Liver (tissue), 9 donors: Measurements from ENCODE around the gene CCDC152. TPM values are rescaled to one million over a fixed set of nuclear protein-coding genes. Genes with fewer than 3 reads are reported as not detected.

Experiments
- DNase-seq: peaks from one replicate; pipeline ENCODE4 v3.0.0-alpha.2; 2017; ENCODE audit warnings: low spot score
- H3K27ac ChIP-seq, 2 donors: one replicate each; pipeline ENCODE4 v1.7.0; 2013; ENCODE audit warnings: inconsistent platforms in 2 of 2, low read length in 2 of 2, control low read depth in 1 of 2, low read depth in 1 of 2, mild to moderate bottlenecking in 1 of 2
- H3K27me3 ChIP-seq, 4 donors: one replicate each; pipeline versions ENCODE4 v1.6.1 to v1.7.0; 2013; ENCODE audit warnings: low read length in 3 of 4, inconsistent platforms in 1 of 4, mild to moderate bottlenecking in 1 of 4, moderate library complexity in 1 of 4; ENCODE audit not compliant: control insufficient read depth in 4 of 4, insufficient read depth in 4 of 4
- H3K36me3 ChIP-seq, 4 donors: one replicate each; pipeline versions ENCODE4 v1.6.1 to v1.7.0; 2013; ENCODE audit warnings: low read length in 3 of 4, mild to moderate bottlenecking in 3 of 4, low read depth in 1 of 4, moderate library complexity in 1 of 4; ENCODE audit not compliant: control insufficient read depth in 4 of 4, insufficient read depth in 3 of 4
- H3K4me1 ChIP-seq, 4 donors: one replicate each; pipeline versions ENCODE4 v1.6.1 to v1.7.0; 2013; ENCODE audit warnings: low read length in 3 of 4, mild to moderate bottlenecking in 3 of 4, moderate library complexity in 1 of 4; ENCODE audit not compliant: control insufficient read depth in 4 of 4, insufficient read depth in 4 of 4
- H3K4me3 ChIP-seq, 3 donors: one replicate each; pipeline versions ENCODE4 v1.6.1 to v1.7.0; 2013; ENCODE audit warnings: low read length in 3 of 3, control low read depth in 1 of 3, low read depth in 1 of 3, mild to moderate bottlenecking in 1 of 3
- H3K9ac ChIP-seq, 2 donors: one replicate each; pipeline ENCODE4 v1.7.0; 2013; ENCODE audit warnings: low read length in 2 of 2, mild to moderate bottlenecking in 2 of 2, moderate library complexity in 2 of 2, control low read depth in 1 of 2, low read depth in 1 of 2
- H3K9me3 ChIP-seq, 4 donors: one replicate each; pipeline versions ENCODE4 v1.6.1 to v1.7.0; 2013; ENCODE audit warnings: low read length in 3 of 4; ENCODE audit not compliant: control insufficient read depth in 4 of 4
- EGR1 ChIP-seq, 2 donors: IDR thresholded peaks; 2 replicates each; pipeline ENCODE4 v1.6.1; 2016 to 2018; ENCODE audit warnings: antibody characterized with exemption in 2 of 2, low read depth in 2 of 2
- FOXA1 ChIP-seq: IDR thresholded peaks from 2 replicates; pipeline ENCODE4 v1.6.1; 2016; ENCODE audit warnings: antibody characterized with exemption
- FOXA2 ChIP-seq: IDR thresholded peaks from 2 replicates; pipeline ENCODE4 v1.6.1; 2016; ENCODE audit warnings: antibody characterized with exemption
- GABPA ChIP-seq, 2 donors: IDR thresholded peaks in 1 of 2; conservative IDR thresholded peaks in 1 of 2; 2 replicates each; pipeline ENCODE4 v1.6.1; 2016; ENCODE audit warnings: antibody characterized with exemption in 2 of 2, mild to moderate bottlenecking in 1 of 2, moderate library complexity in 1 of 2
- HNF4A ChIP-seq, 2 donors: conservative IDR thresholded peaks; 2 replicates each; pipeline ENCODE4 v1.6.1; 2016; ENCODE audit warnings: antibody characterized with exemption in 2 of 2, mild to moderate bottlenecking in 2 of 2
- HNF4G ChIP-seq: IDR thresholded peaks from 2 replicates; pipeline ENCODE4 v1.6.1; 2016; ENCODE audit warnings: antibody characterized with exemption
- JUND ChIP-seq, 2 donors: IDR thresholded peaks; 2 replicates each; pipeline ENCODE4 v1.6.1; 2016; ENCODE audit warnings: antibody characterized with exemption in 2 of 2
- NR2F2 ChIP-seq: IDR thresholded peaks from 2 replicates; pipeline ENCODE4 v1.6.1; 2016; ENCODE audit warnings: antibody characterized with exemption
- RAD21 ChIP-seq, 2 donors: IDR thresholded peaks; 2 replicates each; pipeline ENCODE4 v1.6.1; 2016; ENCODE audit warnings: antibody characterized with exemption in 2 of 2, mild to moderate bottlenecking in 2 of 2
- SP1 ChIP-seq: IDR thresholded peaks from 2 replicates; pipeline ENCODE4 v1.6.1; 2018; ENCODE audit warnings: antibody characterized with exemption, mild to moderate bottlenecking
- TAF1 ChIP-seq: conservative IDR thresholded peaks from 2 replicates; pipeline ENCODE4 v1.6.1; 2016; ENCODE audit warnings: antibody characterized with exemption, mild to moderate bottlenecking
- YY1 ChIP-seq: IDR thresholded peaks from 2 replicates; pipeline ENCODE4 v1.6.1; 2016; ENCODE audit warnings: antibody characterized with exemption, mild to moderate bottlenecking
- WGBS: extraction: QIAGEN DNeasy Blood & Tissue Kit; methylation state at CpG from one replicate; pipeline ENCODE4 v1.1.7; 2013; 5-methylcytosine and 5-hydroxymethylcytosine counted together
- polyA plus RNA-seq, 2 donors: library from polyadenylated mRNA; stranded (reverse) in 1 of 2; unstranded in 1 of 2; fragments of 200-250 nt in 1 of 2; fragments of >200 nt in 1 of 2; fragmentation: Nextera tagmentation in 1 of 2; extraction: Ambion mirVana in 1 of 2; gene quantifications; one replicate each; pipeline versions ENCODE4 v1.2.1 to v1.2.3, GENCODE V29; 2013 to 2015
- total RNA-seq, 2 donors: library from RNA; depleted of rRNA; stranded (reverse); fragments of >200 nt; gene quantifications; one replicate each; pipeline ENCODE4 v1.2.3, GENCODE V29; 2014
- TF ChIP-seq, protein P1 (sequence below): IDR thresholded peaks from 2 replicates; pipeline ENCODE4 v1.6.1; 2016; ENCODE audit warnings: antibody characterized with exemption, mild to moderate bottlenecking
- TF ChIP-seq, protein P2 (sequence below): IDR thresholded peaks from 2 replicates; pipeline ENCODE4 v1.6.1; 2016; ENCODE audit warnings: antibody characterized with exemption
- TF ChIP-seq, protein P3 (sequence below): IDR thresholded peaks from 2 replicates; pipeline ENCODE4 v1.6.1; 2016; ENCODE audit warnings: antibody characterized with exemption
- TF ChIP-seq, protein P4 (sequence below): IDR thresholded peaks from 2 replicates; pipeline ENCODE4 v1.6.1; 2016; ENCODE audit warnings: antibody characterized with exemption
- donor health status: healthy.
- donor health status: healthy.
- donor health status: healthy.
- donor health status: healthy.
- donor health status: healthy.

Gene CCDC152
- total and polyA plus RNA-seq, 4 donors: 0.08 to 81.4 (median 3.3) TPM

DNA sequence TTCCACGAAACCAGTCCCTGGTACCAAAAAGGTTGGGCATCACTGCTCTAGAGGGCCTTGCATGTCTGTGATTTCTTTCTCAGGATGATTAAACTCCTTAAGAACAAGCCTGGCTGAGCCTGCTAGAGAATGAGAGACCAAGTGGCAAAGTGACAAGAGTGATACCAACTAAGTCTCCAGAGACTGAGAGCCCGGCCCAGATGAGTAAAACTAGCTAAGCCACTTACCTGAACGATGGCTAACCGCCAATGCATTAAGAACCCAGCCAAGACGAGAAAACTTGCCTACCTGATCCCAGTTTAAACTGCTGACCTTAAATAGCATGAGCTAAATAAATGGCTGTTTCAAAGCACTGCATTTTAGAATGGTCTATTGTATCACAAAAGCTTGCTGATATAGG is 5.6 kb upstream of the CCDC152 start (continued):
- TF ChIP-seq, protein P1, sequence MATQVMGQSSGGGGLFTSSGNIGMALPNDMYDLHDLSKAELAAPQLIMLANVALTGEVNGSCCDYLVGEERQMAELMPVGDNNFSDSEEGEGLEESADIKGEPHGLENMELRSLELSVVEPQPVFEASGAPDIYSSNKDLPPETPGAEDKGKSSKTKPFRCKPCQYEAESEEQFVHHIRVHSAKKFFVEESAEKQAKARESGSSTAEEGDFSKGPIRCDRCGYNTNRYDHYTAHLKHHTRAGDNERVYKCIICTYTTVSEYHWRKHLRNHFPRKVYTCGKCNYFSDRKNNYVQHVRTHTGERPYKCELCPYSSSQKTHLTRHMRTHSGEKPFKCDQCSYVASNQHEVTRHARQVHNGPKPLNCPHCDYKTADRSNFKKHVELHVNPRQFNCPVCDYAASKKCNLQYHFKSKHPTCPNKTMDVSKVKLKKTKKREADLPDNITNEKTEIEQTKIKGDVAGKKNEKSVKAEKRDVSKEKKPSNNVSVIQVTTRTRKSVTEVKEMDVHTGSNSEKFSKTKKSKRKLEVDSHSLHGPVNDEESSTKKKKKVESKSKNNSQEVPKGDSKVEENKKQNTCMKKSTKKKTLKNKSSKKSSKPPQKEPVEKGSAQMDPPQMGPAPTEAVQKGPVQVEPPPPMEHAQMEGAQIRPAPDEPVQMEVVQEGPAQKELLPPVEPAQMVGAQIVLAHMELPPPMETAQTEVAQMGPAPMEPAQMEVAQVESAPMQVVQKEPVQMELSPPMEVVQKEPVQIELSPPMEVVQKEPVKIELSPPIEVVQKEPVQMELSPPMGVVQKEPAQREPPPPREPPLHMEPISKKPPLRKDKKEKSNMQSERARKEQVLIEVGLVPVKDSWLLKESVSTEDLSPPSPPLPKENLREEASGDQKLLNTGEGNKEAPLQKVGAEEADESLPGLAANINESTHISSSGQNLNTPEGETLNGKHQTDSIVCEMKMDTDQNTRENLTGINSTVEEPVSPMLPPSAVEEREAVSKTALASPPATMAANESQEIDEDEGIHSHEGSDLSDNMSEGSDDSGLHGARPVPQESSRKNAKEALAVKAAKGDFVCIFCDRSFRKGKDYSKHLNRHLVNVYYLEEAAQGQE: no peak
- TF ChIP-seq, protein P2, sequence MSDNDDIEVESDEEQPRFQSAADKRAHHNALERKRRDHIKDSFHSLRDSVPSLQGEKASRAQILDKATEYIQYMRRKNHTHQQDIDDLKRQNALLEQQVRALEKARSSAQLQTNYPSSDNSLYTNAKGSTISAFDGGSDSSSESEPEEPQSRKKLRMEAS: no peak

DNA sequence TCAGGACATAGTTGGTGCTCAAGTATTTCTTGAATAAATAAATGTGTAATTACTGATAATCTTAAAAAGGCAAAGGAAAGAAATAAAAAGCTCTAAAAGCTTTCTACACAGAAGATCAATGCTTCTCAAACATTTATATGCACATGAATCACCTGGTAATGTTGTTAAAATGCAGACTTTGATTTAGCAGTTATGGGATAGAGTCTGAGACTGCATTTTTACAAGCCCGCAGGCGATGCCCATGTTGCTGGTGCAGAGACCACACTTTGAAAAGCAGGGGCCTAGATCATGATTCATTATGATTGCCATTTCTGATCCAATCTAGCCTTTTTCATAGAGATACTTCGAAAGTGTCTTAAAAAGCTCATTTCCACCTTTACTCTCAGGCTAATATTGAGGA is 3.5 kb upstream of the CCDC152 start:
- 94% methylated on average over 3 of the region's 3 CpGs for WGBS
- Histone ChIP-seq H3K36me3 (no peaks in the 10 kb centered on the region), H3K4me3 (no peak overlapping the region), H3K27ac (no peak overlapping the region), H3K27me3 (peaks cover 0 to 5% (median under 1%) of the 10 kb centered on the region in 4 donors), H3K9ac (no peak overlapping the region), H3K9me3 (no peaks in the 10 kb centered on the region), H3K4me1 (peaks cover 0 to 4% (median 2%) of the 10 kb centered on the region in 4 donors)
- DNase-seq: no peak
- TF ChIP-seq, protein P1: no peak
- TF ChIP-seq NR2F2 (no peak), FOXA1 (no peak)

DNA sequence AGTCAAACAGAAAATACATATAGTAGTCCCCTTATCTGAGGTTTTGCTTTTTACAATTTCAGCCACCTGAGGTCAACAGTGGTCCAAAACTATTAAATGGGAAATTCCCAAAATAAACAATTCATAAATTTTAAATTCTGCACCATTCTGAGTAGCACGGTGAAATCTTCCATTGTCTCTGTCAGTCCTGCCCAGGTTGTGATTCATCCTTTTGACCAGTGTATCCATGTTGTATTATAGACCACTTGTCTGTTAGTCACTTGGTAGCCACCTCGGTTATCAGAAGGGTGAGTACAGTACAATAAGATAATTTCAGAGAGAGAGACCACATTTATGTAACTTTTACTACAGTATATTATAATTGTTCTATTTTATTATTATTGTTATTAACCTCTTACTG is 2.8 kb downstream of the CCDC152 start:
- WGBS: 84% methylated on average over 2 of the region's 2 CpGs
- peaks cover 0 to 1% (median 0%) of the 10 kb centered on the region in 4 donors for H3K36me3 ChIP-seq
- peaks cover 0 to 5% (median 2%) of the 10 kb centered on the region in 4 donors for H3K27me3 ChIP-seq
- TF ChIP-seq EGR1 (IDR thresholded peaks at IDR 0.05; ENCODE audit: low read depth in 2 of 2) (no peak), FOXA2 (no peak), RAD21 (IDR thresholded peaks at IDR 0.05) (no peak), NR2F2 (no peak), HNF4G (no peak), YY1 (no peak), TAF1 (no peak), GABPA (IDR thresholded peaks at IDR 0.05 in 1 of 2, conservative IDR thresholded peaks at IDR 0.05 in 1 of 2) (no peak), FOXA1 (no peak), JUND (IDR thresholded peaks at IDR 0.05) (no peak), SP1 (no peak), HNF4A (conservative IDR thresholded peaks at IDR 0.05) (no peak)
- TF ChIP-seq, protein P3, sequence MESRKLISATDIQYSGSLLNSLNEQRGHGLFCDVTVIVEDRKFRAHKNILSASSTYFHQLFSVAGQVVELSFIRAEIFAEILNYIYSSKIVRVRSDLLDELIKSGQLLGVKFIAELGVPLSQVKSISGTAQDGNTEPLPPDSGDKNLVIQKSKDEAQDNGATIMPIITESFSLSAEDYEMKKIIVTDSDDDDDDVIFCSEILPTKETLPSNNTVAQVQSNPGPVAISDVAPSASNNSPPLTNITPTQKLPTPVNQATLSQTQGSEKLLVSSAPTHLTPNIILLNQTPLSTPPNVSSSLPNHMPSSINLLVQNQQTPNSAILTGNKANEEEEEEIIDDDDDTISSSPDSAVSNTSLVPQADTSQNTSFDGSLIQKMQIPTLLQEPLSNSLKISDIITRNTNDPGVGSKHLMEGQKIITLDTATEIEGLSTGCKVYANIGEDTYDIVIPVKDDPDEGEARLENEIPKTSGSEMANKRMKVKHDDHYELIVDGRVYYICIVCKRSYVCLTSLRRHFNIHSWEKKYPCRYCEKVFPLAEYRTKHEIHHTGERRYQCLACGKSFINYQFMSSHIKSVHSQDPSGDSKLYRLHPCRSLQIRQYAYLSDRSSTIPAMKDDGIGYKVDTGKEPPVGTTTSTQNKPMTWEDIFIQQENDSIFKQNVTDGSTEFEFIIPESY: no peak
- TF ChIP-seq, protein P4, sequence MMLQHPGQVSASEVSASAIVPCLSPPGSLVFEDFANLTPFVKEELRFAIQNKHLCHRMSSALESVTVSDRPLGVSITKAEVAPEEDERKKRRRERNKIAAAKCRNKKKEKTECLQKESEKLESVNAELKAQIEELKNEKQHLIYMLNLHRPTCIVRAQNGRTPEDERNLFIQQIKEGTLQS: no peak
- TF ChIP-seq, protein P2: no peak
- no peak overlapping the region for H3K9ac ChIP-seq
- no peaks in the 10 kb centered on the region for H3K9me3 ChIP-seq
- no peak overlapping the region for H3K27ac ChIP-seq
- peaks cover 0 to 4% (median 2%) of the 10 kb centered on the region in 4 donors for H3K4me1 ChIP-seq
- DNase-seq: no peak
- no peak overlapping the region for H3K4me3 ChIP-seq
